Breast epithelium (tissue), 3 donors: Measurements from ENCODE around the gene CBLC.

Experiments used
- CTCF ChIP-seq, 3 donors: fragments of 450-650 bp; IDR thresholded peaks; one replicate each; pipeline ENCODE4 v1.5.1; 2016 to 2017; ENCODE audit warnings: antibody characterized with exemption in 3 of 3, mild to moderate bottlenecking in 3 of 3, moderate library complexity in 3 of 3
- POLR2A ChIP-seq: fragments of 450-650 bp; IDR thresholded peaks from one replicate; pipeline ENCODE4 v1.6.1; 2016; ENCODE audit warnings: antibody characterized with exemption, mild to moderate bottlenecking, moderate library complexity
- POLR2AphosphoS5 ChIP-seq, 3 donors: sonication (generic); formaldehyde crosslinking; IDR thresholded peaks; one replicate each; pipeline ENCODE4 v1.6.1; 2017; ENCODE audit warnings: antibody characterized with exemption in 3 of 3

GRCh38 chr19:44806291-44806690, 28.6 kb downstream of the CBLC start:
- TF ChIP-seq CTCF (IDR thresholded peaks at IDR 0.05) (no peak), POLR2AphosphoS5 (IDR thresholded peaks at IDR 0.05) (no peak), POLR2A (no peak)
